PC-9 (cell line): ENCODE results near the gene PCMT1.
"Not testable (repeated sequence)": the region's sequence is repeated elsewhere in the genome, so short reads cannot be mapped to it uniquely, and the experiment has no call there.

ENCODE experiments used
- EZH2 ChIP-seq: fragments of 200-600 bp; sonication (generic); IDR thresholded peaks from 2 replicates; pipeline ENCODE4 v1.8.0; 2017; ENCODE audit warnings: antibody characterized with exemption, low read depth
- TF ChIP-seq, protein P1 (sequence below): fragments of 200-600 bp; sonication (generic); conservative IDR thresholded peaks from 2 replicates; pipeline ENCODE4 v1.6.1; 2017; ENCODE audit warnings: mixed run types, antibody characterized with exemption, mild to moderate bottlenecking, moderate library complexity

GRCh38 chr6:149751920-149752319 lies 2.4 kb downstream of the PCMT1 start:
- TF ChIP-seq, protein P1, sequence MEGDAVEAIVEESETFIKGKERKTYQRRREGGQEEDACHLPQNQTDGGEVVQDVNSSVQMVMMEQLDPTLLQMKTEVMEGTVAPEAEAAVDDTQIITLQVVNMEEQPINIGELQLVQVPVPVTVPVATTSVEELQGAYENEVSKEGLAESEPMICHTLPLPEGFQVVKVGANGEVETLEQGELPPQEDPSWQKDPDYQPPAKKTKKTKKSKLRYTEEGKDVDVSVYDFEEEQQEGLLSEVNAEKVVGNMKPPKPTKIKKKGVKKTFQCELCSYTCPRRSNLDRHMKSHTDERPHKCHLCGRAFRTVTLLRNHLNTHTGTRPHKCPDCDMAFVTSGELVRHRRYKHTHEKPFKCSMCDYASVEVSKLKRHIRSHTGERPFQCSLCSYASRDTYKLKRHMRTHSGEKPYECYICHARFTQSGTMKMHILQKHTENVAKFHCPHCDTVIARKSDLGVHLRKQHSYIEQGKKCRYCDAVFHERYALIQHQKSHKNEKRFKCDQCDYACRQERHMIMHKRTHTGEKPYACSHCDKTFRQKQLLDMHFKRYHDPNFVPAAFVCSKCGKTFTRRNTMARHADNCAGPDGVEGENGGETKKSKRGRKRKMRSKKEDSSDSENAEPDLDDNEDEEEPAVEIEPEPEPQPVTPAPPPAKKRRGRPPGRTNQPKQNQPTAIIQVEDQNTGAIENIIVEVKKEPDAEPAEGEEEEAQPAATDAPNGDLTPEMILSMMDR = not testable (repeated sequence)
- not testable (repeated sequence) for TF ChIP-seq EZH2
